DMS114 treated with DMSO at 0.1 percent for 48 hours (cell line): Measurements from ENCODE around the gene KIF18A.
"Not testable (repeated sequence)": the region's sequence is repeated elsewhere in the genome, so short reads cannot be mapped to it uniquely, and the experiment has no call there.

Experiments
- DNase-seq: peaks from one replicate; lab custom pipeline; 2025; ENCODE audit not compliant: unreplicated experiment; lab: John Stamatoyannopoulos, UW

The KIF18A gene

GRCh38 chr11:28107750-28108618 lies at the start of gene KIF18A, which contains the start of gene METTL15:
Gene KIF18A (minus strand): TSS chr11:28108156. CDS start chr11:28097947, 10,209 bp downstream.
Gene METTL15 (plus strand): TSS chr11:28108388. CDS start chr11:28113335, 4,947 bp downstream.
- peak; percentile 84 for DNase-seq

GRCh38 chr11:28153586-28153985 lies 45.6 kb upstream of the KIF18A start:
- DNase-seq, result no peak

- no peak for DNase-seq
Measured at GRCh38 chr11:28152743-28153142, 44.8 kb upstream of the KIF18A start.

- no peak for DNase-seq
Measured at GRCh38 chr11:28146123-28146751, 38.3 kb upstream of the KIF18A start.

- no peak for DNase-seq
Measured at GRCh38 chr11:28144808-28145207, 36.9 kb upstream of the KIF18A start.

GRCh38 chr11:28142724-28143123 lies 34.8 kb upstream of the KIF18A start:
- DNase-seq, result no peak

GRCh38 chr11:28140689-28141455 lies 32.9 kb upstream of the KIF18A start:
- no peak for DNase-seq

GRCh38 chr11:28139841-28140415 lies 32.0 kb upstream of the KIF18A start:
- no peak for DNase-seq

GRCh38 chr11:28137832-28138231 lies 29.9 kb upstream of the KIF18A start:
- DNase-seq, result no peak

GRCh38 chr11:28137366-28137765 lies 29.4 kb upstream of the KIF18A start:
- no peak for DNase-seq

- not testable (repeated sequence) for DNase-seq
Measured at GRCh38 chr11:28136157-28136556, 28.2 kb upstream of the KIF18A start.

GRCh38 chr11:28133146-28133545 lies 25.2 kb upstream of the KIF18A start:
- DNase-seq, result no peak

- DNase-seq, result no peak
Measured at GRCh38 chr11:28132548-28132947, 24.6 kb upstream of the KIF18A start.

- no peak for DNase-seq
Measured at GRCh38 chr11:28123151-28123581, 15.2 kb upstream of the KIF18A start.

- DNase-seq, result no peak
Measured at GRCh38 chr11:28117712-28118111, 9.8 kb upstream of the KIF18A start.

- no peak for DNase-seq
Measured at GRCh38 chr11:28114731-28115130, 6.8 kb upstream of the KIF18A start.

- DNase-seq, result no peak
Measured at GRCh38 chr11:28114116-28114515, 6.2 kb upstream of the KIF18A start.

- DNase-seq, result no peak
Measured at GRCh38 chr11:28110821-28111200, 2.9 kb upstream of the KIF18A start.

- DNase-seq, result peak; percentile 12
Measured at GRCh38 chr11:28110108-28110820, 2.3 kb upstream of the KIF18A start.

GRCh38 chr11:28108958-28109357 lies 1.0 kb upstream of the KIF18A start:
- DNase-seq, result no peak
